Right lobe of liver (tissue), 4 donors: ENCODE measurements around the gene CAPZB.

Experiments
- POLR2A ChIP-seq: fragments of 450-650 bp; IDR thresholded peaks from one replicate; pipeline ENCODE4 v1.6.1; 2017; ENCODE audit warnings: antibody characterized with exemption, mild to moderate bottlenecking
- TF ChIP-seq, protein P1 (sequence below), 4 donors: fragments of 200-600 bp in 3 of 4; fragments of 450-650 bp in 1 of 4; IDR thresholded peaks; one replicate each; pipeline versions ENCODE4 v1.5.1 to v1.8.0; 2016 to 2022; ENCODE audit warnings: antibody characterized with exemption in 4 of 4, mild to moderate bottlenecking in 2 of 4
- donor health status: DM: no; HTN: no; CAD: no.
- donor health status: DM: no; HTN: no; CAD: no.
- donor health status: DM: no; HTN: yes; CAD: no.

DNA sequence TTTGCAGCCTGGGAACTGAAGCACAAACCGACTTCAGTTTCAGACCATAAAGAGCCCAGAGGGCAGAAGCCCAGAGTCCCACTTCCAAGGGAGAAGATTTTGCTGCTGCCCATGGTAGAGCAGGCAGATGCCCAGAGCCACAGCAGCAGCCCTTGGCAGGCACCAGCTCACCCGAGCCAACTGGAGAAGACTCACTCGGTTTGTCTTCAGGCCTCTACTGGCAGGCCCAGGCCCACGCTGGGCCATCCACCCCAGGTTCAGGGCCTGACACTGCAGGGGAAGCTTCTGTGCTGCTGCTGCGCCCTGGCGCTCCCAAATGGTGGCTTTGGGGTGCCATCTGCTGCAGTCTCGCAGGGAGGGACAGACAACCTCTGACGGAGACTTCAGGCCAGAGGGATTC lies 139.9 kb downstream of the CAPZB start:
- TF ChIP-seq, protein P1, sequence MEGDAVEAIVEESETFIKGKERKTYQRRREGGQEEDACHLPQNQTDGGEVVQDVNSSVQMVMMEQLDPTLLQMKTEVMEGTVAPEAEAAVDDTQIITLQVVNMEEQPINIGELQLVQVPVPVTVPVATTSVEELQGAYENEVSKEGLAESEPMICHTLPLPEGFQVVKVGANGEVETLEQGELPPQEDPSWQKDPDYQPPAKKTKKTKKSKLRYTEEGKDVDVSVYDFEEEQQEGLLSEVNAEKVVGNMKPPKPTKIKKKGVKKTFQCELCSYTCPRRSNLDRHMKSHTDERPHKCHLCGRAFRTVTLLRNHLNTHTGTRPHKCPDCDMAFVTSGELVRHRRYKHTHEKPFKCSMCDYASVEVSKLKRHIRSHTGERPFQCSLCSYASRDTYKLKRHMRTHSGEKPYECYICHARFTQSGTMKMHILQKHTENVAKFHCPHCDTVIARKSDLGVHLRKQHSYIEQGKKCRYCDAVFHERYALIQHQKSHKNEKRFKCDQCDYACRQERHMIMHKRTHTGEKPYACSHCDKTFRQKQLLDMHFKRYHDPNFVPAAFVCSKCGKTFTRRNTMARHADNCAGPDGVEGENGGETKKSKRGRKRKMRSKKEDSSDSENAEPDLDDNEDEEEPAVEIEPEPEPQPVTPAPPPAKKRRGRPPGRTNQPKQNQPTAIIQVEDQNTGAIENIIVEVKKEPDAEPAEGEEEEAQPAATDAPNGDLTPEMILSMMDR (IDR thresholded peaks at IDR 0.05) = no peak
- no peak for TF ChIP-seq POLR2A
